H1 (cell line): ENCODE data around the gene TPST2. TPM values are rescaled to one million over a fixed set of nuclear protein-coding genes. Genes with fewer than 3 reads are reported as not detected.

Source experiments
- CTCF ChIA-PET: fragments of 300-600 bp; sonication (Branson Sonifier 250); formaldehyde crosslinking; loops from one replicate; lab custom pipeline; 2021; ENCODE audit not compliant: partially characterized antibody; lab: Charles Lee
- POLR2A ChIA-PET: fragments of 300-600 bp; sonication (Branson Sonifier 250); formaldehyde crosslinking; loops from one replicate; lab custom pipeline; 2021; ENCODE audit warnings: inconsistent platforms; ENCODE audit not compliant: partially characterized antibody; lab: Charles Lee
- DNase-seq, 2 experiments: peaks; one replicate each; pipeline versions ENCODE4 v3.0.0 to v3.0.0-alpha.2; 2010 to 2022; ENCODE audit warnings: low spot score in 2 of 2, low read depth in 1 of 2, mixed read lengths in 1 of 2
- FAIRE-seq: peaks from 2 replicates; lab custom pipeline; 2011; peaks lifted over from hg19 to GRCh38; lab: Jason Lieb, UNC
- H2AFZ ChIP-seq: 2 replicates; pipeline ENCODE4 v1.8.1; 2012; ENCODE audit warnings: low read length, inconsistent platforms
- H2AK5ac ChIP-seq: 2 replicates; pipeline ENCODE4 v1.6.1; 2013; ENCODE audit warnings: low read depth, low read length
- H2BK120ac ChIP-seq: replicated peaks from 2 replicates; pipeline ENCODE3; 2013; ENCODE audit warnings: low read depth, low read length, inconsistent platforms
- H2BK12ac ChIP-seq: 2 replicates; pipeline ENCODE4 v1.6.1; 2013; ENCODE audit warnings: low read depth, low read length
- H2BK15ac ChIP-seq: 2 replicates; pipeline ENCODE4 v1.6.1; 2013; ENCODE audit warnings: low read length
- H2BK20ac ChIP-seq: 2 replicates; pipeline ENCODE4 v1.6.1; 2013; ENCODE audit warnings: low read length
- H2BK5ac ChIP-seq: 2 replicates; pipeline ENCODE4 v1.6.1; 2013; ENCODE audit warnings: low read depth, low read length
- H3K14ac ChIP-seq: 2 replicates; pipeline ENCODE4 v1.6.1; 2013; ENCODE audit warnings: inconsistent platforms; ENCODE audit not compliant: insufficient read length
- H3K18ac ChIP-seq: 2 replicates; pipeline ENCODE4 v1.6.1; 2013; ENCODE audit warnings: low read length; ENCODE audit errors: extremely low read depth
- H3K23ac ChIP-seq: 2 replicates; pipeline ENCODE4 v1.6.1; 2013; ENCODE audit warnings: inconsistent platforms; ENCODE audit not compliant: insufficient read length
- H3K23me2 ChIP-seq: 2 replicates; pipeline ENCODE4 v1.6.1; 2013; ENCODE audit warnings: low read depth, low read length
- H3K27ac ChIP-seq: 2 replicates; pipeline ENCODE4 v1.6.1; 2011; ENCODE audit warnings: low read depth, low read length, inconsistent platforms
- H3K27me3 ChIP-seq, 4 experiments: replicated peaks in 1 of 4; 1 replicate in 1 of 4; 2 replicates in 3 of 4; pipeline versions ENCODE4 v1.6.1 to v1.8.1; 2011 to 2013; ENCODE audit warnings: low read length in 3 of 4, mild to moderate bottlenecking in 3 of 4, inconsistent platforms in 2 of 4, mixed read lengths in 2 of 4, moderate library complexity in 1 of 4; ENCODE audit not compliant: control insufficient read depth in 3 of 4, insufficient read depth in 3 of 4; ENCODE audit errors: extremely low read depth in 1 of 4
- H3K36me3 ChIP-seq, 4 experiments: 2 replicates each; pipeline versions ENCODE4 v1.6.1 to v1.8.1; 2011 to 2013; ENCODE audit warnings: mild to moderate bottlenecking in 4 of 4, low read length in 3 of 4, moderate library complexity in 2 of 4, control low read depth in 1 of 4, inconsistent platforms in 1 of 4; ENCODE audit not compliant: insufficient read depth in 4 of 4, control insufficient read depth in 2 of 4
- H3K4ac ChIP-seq: replicated peaks from 2 replicates; pipeline ENCODE3; 2013; ENCODE audit warnings: low read length, low read depth, mixed read lengths, inconsistent platforms; ENCODE audit not compliant: insufficient read length
- H3K4me1 ChIP-seq, 4 experiments: replicated peaks in 1 of 4; 1 replicate in 1 of 4; 2 replicates in 3 of 4; pipeline versions ENCODE4 v1.6.1 to v1.8.1; 2011 to 2013; ENCODE audit warnings: low read length in 3 of 4, inconsistent platforms in 2 of 4, mixed read lengths in 1 of 4; ENCODE audit not compliant: insufficient read depth in 4 of 4, control insufficient read depth in 3 of 4
- H3K4me2 ChIP-seq, 2 experiments: 2 replicates each; pipeline versions ENCODE4 v1.6.1 to v1.8.1; 2011 to 2013; ENCODE audit warnings: low read depth in 2 of 2, low read length in 2 of 2, control low read depth in 1 of 2, inconsistent platforms in 1 of 2, mild to moderate bottlenecking in 1 of 2; ENCODE audit not compliant: insufficient read depth in 1 of 2
- H3K4me3 ChIP-seq, 4 experiments: fragments of 200-600, 300-600 bp in 1 of 4; sonication (generic), shearing (Covaris generic), sonication (Bioruptor Twin) in 1 of 4; 2 replicates each; pipeline versions ENCODE4 v1.5.1 to v1.8.1; 2011 to 2016; ENCODE audit warnings: low read length in 4 of 4, low read depth in 3 of 4, control low read depth in 2 of 4, inconsistent platforms in 2 of 4, mild to moderate bottlenecking in 2 of 4, mixed read lengths in 1 of 4, moderate library complexity in 1 of 4; ENCODE audit not compliant: insufficient read depth in 2 of 4; ENCODE audit errors: extremely low read depth in 1 of 4
- H3K56ac ChIP-seq: replicated peaks from 2 replicates; pipeline ENCODE3; 2013; ENCODE audit warnings: low read depth, mild to moderate bottlenecking, mixed read lengths, low read length, inconsistent platforms; ENCODE audit not compliant: insufficient read length
- H3K79me1 ChIP-seq: 2 replicates; pipeline ENCODE4 v1.6.1; 2013; ENCODE audit warnings: low read depth, low read length, control low read depth
- H3K79me2 ChIP-seq, 2 experiments: 2 replicates each; pipeline versions ENCODE4 v1.6.1 to v1.8.1; 2012 to 2013; ENCODE audit warnings: low read length in 2 of 2, mild to moderate bottlenecking in 2 of 2, inconsistent platforms in 1 of 2; ENCODE audit not compliant: insufficient read depth in 2 of 2, control insufficient read depth in 1 of 2
- H3K9ac ChIP-seq, 4 experiments: replicated peaks in 1 of 4; 1 replicate in 1 of 4; 2 replicates in 3 of 4; pipeline versions ENCODE4 v1.6.1 to v1.8.1; 2011 to 2013; ENCODE audit warnings: low read depth in 3 of 4, low read length in 3 of 4, control low read depth in 2 of 4, mild to moderate bottlenecking in 2 of 4, moderate library complexity in 2 of 4, inconsistent platforms in 1 of 4; ENCODE audit errors: extremely low read depth in 1 of 4
- H3K9me3 ChIP-seq, 2 experiments: 2 replicates each; pipeline versions ENCODE4 v1.6.1 to v1.8.1; 2012 to 2013; ENCODE audit warnings: mild to moderate bottlenecking in 2 of 2, moderate library complexity in 2 of 2, control low read depth in 1 of 2, inconsistent platforms in 1 of 2, low read depth in 1 of 2, low read length in 1 of 2, mixed read lengths in 1 of 2; ENCODE audit not compliant: insufficient read depth in 2 of 2
- H4K20me1 ChIP-seq, 2 experiments: replicated peaks in 1 of 2; 2 replicates each; pipeline versions ENCODE3 to v1.8.1; 2011 to 2013; ENCODE audit warnings: inconsistent platforms in 2 of 2, low read length in 2 of 2, mild to moderate bottlenecking in 1 of 2; ENCODE audit not compliant: insufficient read depth in 2 of 2, control insufficient read depth in 1 of 2
- H4K5ac ChIP-seq: 2 replicates; pipeline ENCODE4 v1.6.1; 2013; ENCODE audit warnings: low read length, low read depth, mixed read lengths, inconsistent platforms; ENCODE audit not compliant: insufficient read length
- H4K8ac ChIP-seq: 2 replicates; pipeline ENCODE4 v1.8.0; 2013; ENCODE audit warnings: mild to moderate bottlenecking, moderate library complexity, low read length, inconsistent platforms; ENCODE audit not compliant: insufficient read depth; ENCODE audit errors: extremely low read depth
- H4K91ac ChIP-seq: replicated peaks from 2 replicates; pipeline ENCODE3; 2013; ENCODE audit warnings: low read length, mixed read lengths, inconsistent platforms; ENCODE audit not compliant: insufficient read length
- EGR1 ChIP-seq: IDR thresholded peaks from 2 replicates; pipeline ENCODE4 v1.6.1; 2011; ENCODE audit warnings: low read depth, low read length, borderline replicate concordance
- FOSL1 ChIP-seq: IDR thresholded peaks from 2 replicates; pipeline ENCODE4 v1.6.1; 2011; ENCODE audit warnings: mild to moderate bottlenecking, low read depth, low read length, moderate library complexity; ENCODE audit not compliant: insufficient read depth
- JUN ChIP-seq: IDR thresholded peaks from 2 replicates; pipeline ENCODE4 v1.6.1; 2011; ENCODE audit warnings: low read depth, mild to moderate bottlenecking, improper control_type of control experiment, low read length
- WGBS, 2 experiments: shearing (Covaris generic) in 1 of 2; methylation state at CpG; one replicate each; pipeline versions ENCODE4 v1.1.6 to v1.1.7; 2013 to 2015; ENCODE audit warnings: low lambda C conversion rate in 2 of 2, mixed read lengths in 2 of 2, inconsistent platforms in 1 of 2, low coverage in 1 of 2, missing lambda C conversion rate in 1 of 2; ENCODE audit not compliant: insufficient replicate concordance in 2 of 2, insufficient coverage in 1 of 2, insufficient read length in 1 of 2; ENCODE audit errors: extremely low coverage in 1 of 2, missing lambda C conversion rate in 1 of 2; 5-methylcytosine and 5-hydroxymethylcytosine counted together
- polyA plus RNA-seq, 7 experiments: library from polyadenylated mRNA; depleted of rRNA in 3 of 7; stranded (reverse) in 5 of 7; unstranded in 2 of 7; fragments of >200 nt in 5 of 7; fragments of 200-250 nt in 2 of 7; gene quantifications; 1 replicate in 5 of 7; 2 replicates in 1 of 7; 4 replicates in 1 of 7; pipeline versions ENCODE4 v1.2.1 to v1.2.3, GENCODE V29; 2011 to 2013; ENCODE audit warnings: missing spikeins in 2 of 7, mixed read lengths in 2 of 7
- total RNA-seq: library from RNA; stranded (reverse); fragmentation: NEBNext Ultra II Directional; extraction: Animal tissue kit (Norgen Biotek cat#: 25700); gene quantifications from 2 replicates; pipeline ENCODE4 v1.2.1, GENCODE V29; 2021
- TF ChIP-seq, protein P1 (sequence below): IDR thresholded peaks from 2 replicates; pipeline ENCODE4 v1.6.1; 2011; ENCODE audit warnings: low read length, improper control_type of control experiment

Gene TPST2
- total and polyA plus RNA-seq, 2 of the 8 experiments (the other 6 are each of a cell fraction or from before 2014, with no cell fraction given): 58.8 to 143 TPM

DNA sequence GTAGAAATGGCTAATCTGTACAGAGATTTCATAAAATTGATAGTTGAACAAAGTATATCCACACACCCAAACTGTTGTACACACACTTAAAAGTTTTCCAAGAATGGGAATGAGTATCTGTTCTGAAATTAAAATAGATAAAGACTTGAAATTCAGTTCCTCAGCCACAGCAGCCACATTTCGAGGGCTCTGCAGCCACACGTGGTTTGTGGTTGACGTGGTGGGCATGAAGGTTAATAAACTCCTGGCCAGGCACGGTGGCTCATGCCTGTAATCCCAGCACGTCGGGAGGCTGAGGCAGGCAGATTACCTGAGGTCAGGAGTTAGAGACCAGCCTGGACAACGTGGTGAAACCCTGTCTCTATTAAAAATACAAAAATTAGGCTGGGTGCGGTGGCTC is 24.0 kb downstream of the TPST2 start:
- Histone ChIP-seq H2AFZ (no peak overlapping the region), H3K18ac (no peak overlapping the region), H4K91ac (no peak overlapping the region), H3K4me1 (peaks cover 13 to 45% (median 29%) of the 10 kb centered on the region in 4 experiments), H3K4me2 (no peak overlapping the region), H4K5ac (no peak overlapping the region), H2BK120ac (no peak overlapping the region), H3K79me1 (peaks cover 23% of the 10 kb centered on the region), H3K4ac (no peak overlapping the region), H3K23me2 (no peaks in the 10 kb centered on the region; the same call in 1 of the 2 replicates), H3K27me3 (no peaks in the 10 kb centered on the region), H3K56ac (no peak overlapping the region), H3K27ac (no peak overlapping the region), H3K23ac (no peak overlapping the region), H3K79me2 (peaks cover 7 to 86% of the 10 kb centered on the region in 2 experiments), H4K8ac (no peak overlapping the region), H2BK20ac (no peak overlapping the region), H3K9ac (no peak overlapping the region), H3K14ac (no peak overlapping the region), H2BK5ac (peak overlapping the region; percentile 61; the same call in 1 of the 2 replicates), H3K9me3 (no peaks in the 10 kb centered on the region), H4K20me1 (peaks cover 2 to 13% of the 10 kb centered on the region in 2 experiments), H3K36me3 (peaks cover 0 to 4% (median 0%) of the 10 kb centered on the region in 4 experiments; a peak in 1 of 8 replicates), H2BK12ac (no peak overlapping the region), H3K4me3 (no peak overlapping the region), H2AK5ac (no peak overlapping the region), H2BK15ac (no peak overlapping the region)
- no peak for DNase-seq
- TF ChIP-seq, protein P1, sequence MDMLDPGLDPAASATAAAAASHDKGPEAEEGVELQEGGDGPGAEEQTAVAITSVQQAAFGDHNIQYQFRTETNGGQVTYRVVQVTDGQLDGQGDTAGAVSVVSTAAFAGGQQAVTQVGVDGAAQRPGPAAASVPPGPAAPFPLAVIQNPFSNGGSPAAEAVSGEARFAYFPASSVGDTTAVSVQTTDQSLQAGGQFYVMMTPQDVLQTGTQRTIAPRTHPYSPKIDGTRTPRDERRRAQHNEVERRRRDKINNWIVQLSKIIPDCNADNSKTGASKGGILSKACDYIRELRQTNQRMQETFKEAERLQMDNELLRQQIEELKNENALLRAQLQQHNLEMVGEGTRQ: no peak
- TF ChIP-seq FOSL1 (0 out of 2 replicates have a peak, but pooled peaks have one; percentile 34), JUN (no peak), EGR1 (peak; percentile 81; the same call in 1 of the 2 replicates)
- POLR2A ChIA-PET: interaction anchor here (0.9 to 3.0 kb wide), 6 partner anchors 11 to 83 kb away, joined by 3 to 17 read pairs (median 4); partner anchors contain the start of genes HPS4 and SRRD
- WGBS, 2 experiments: 96% methylated on average over 8 of the region's 8 CpGs; no CpG with 5 or more reads in 1 of the 2 experiments
- FAIRE-seq: no peak
- CTCF ChIA-PET: interaction anchor here (0.8 to 2.4 kb wide), 4 partner anchors 11 to 51 kb away, joined by 3 to 10 read pairs (median 4); partner anchors contain the start of gene CRYBB1
